HG03108 (cell line): ENCODE data around the gene TNIP1.

Experiments
- ATAC-seq: cut with Tn5 transposase; IDR thresholded peaks from one replicate; pipeline ENCODE4 v1.9.1; 2021; ENCODE audit warnings: moderate library complexity; ENCODE audit not compliant: unreplicated experiment

The TNIP1 gene

GRCh38 chr5:151085517-151086041 is 4.7 kb upstream of the TNIP1 start:
- peak; percentile 13 for ATAC-seq

GRCh38 chr5:151084363-151084762 is 3.5 kb upstream of the TNIP1 start:
- no peak for ATAC-seq

GRCh38 chr5:151083081-151083676 is 2.3 kb upstream of the TNIP1 start:
- ATAC-seq, result no peak

GRCh38 chr5:151082282-151082902 is 1.6 kb upstream of the TNIP1 start:
- no peak for ATAC-seq

- no peak for ATAC-seq
Measured at GRCh38 chr5:151081431-151082281, 822 bp upstream of the TNIP1 start.

- ATAC-seq, result no peak
Measured at GRCh38 chr5:151079838-151080612, 809 bp downstream of the TNIP1 start.

- ATAC-seq, result peak; percentile 40
Measured at GRCh38 chr5:151078490-151079262, 2.2 kb downstream of the TNIP1 start.

- no peak for ATAC-seq
Measured at GRCh38 chr5:151077967-151078366, 2.9 kb downstream of the TNIP1 start.

GRCh38 chr5:151077419-151077818 is 3.4 kb downstream of the TNIP1 start:
- no peak for ATAC-seq

- ATAC-seq, result no peak
Measured at GRCh38 chr5:151076616-151077015, 4.2 kb downstream of the TNIP1 start.

GRCh38 chr5:151075698-151076331 is 5.0 kb downstream of the TNIP1 start:
- ATAC-seq, result no peak

- ATAC-seq, result no peak
Measured at GRCh38 chr5:151074557-151074956, 6.3 kb downstream of the TNIP1 start.

GRCh38 chr5:151073280-151073679 is 7.6 kb downstream of the TNIP1 start:
- no peak for ATAC-seq

GRCh38 chr5:151072630-151073025 is 8.2 kb downstream of the TNIP1 start:
- no peak for ATAC-seq

- ATAC-seq, result no peak
Measured at GRCh38 chr5:151071848-151072629, 8.8 kb downstream of the TNIP1 start.

GRCh38 chr5:151071021-151071420 is 9.8 kb downstream of the TNIP1 start:
- no peak for ATAC-seq

GRCh38 chr5:151070449-151070848 is 10.4 kb downstream of the TNIP1 start:
- ATAC-seq, result no peak

- peak; percentile 49 for ATAC-seq
Measured at GRCh38 chr5:151068433-151069197, 12.2 kb downstream of the TNIP1 start.
